ENCODE results near the gene GABARAP.

DNA sequence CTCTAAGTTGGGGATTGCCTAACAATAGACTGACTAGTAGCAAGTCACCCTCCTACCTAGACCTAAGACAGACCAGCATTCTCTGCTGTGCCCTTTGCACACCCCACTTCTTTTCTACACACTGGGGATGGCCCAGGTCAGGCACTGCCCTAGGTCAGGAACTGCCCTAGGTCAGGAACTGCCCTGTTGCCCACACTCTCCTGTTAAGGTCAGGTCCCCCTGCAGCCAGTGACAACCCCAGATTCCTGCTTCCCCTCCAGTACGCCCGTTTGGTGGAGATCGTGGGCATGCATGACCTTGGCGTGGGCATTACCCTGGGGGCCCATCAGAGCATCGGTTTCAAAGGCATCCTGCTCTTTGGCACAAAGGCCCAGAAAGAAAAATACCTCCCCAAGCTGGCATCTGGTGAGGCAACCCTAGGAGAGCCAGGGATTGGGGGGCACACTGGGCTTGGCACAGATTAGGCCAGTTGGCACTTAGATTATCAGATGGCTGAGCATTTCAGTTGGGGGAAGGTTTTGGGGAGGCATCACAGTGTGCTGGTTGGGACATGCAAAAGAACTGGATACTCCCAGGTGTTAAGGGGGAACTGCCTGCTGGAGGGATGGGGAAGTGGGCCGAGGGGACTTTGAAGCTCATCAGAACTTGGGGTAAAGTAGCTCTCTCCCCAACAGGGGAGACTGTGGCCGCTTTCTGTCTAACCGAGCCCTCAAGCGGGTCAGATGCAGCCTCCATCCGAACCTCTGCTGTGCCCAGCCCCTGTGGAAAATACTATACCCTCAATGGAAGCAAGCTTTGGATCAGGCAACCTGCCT is 20.8 kb downstream of the GABARAP start:
- TF ChIP-seq, protein P1, sequence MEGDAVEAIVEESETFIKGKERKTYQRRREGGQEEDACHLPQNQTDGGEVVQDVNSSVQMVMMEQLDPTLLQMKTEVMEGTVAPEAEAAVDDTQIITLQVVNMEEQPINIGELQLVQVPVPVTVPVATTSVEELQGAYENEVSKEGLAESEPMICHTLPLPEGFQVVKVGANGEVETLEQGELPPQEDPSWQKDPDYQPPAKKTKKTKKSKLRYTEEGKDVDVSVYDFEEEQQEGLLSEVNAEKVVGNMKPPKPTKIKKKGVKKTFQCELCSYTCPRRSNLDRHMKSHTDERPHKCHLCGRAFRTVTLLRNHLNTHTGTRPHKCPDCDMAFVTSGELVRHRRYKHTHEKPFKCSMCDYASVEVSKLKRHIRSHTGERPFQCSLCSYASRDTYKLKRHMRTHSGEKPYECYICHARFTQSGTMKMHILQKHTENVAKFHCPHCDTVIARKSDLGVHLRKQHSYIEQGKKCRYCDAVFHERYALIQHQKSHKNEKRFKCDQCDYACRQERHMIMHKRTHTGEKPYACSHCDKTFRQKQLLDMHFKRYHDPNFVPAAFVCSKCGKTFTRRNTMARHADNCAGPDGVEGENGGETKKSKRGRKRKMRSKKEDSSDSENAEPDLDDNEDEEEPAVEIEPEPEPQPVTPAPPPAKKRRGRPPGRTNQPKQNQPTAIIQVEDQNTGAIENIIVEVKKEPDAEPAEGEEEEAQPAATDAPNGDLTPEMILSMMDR (IDR thresholded peaks at IDR 0.05) = no peak
- TF ChIP-seq POLR2A (IDR thresholded peaks at IDR 0.05) (no peak), EP300 (IDR thresholded peaks at IDR 0.05) (no peak)
